ENCODE measurements around the gene C1orf210. TPM values are rescaled to one million over a fixed set of nuclear protein-coding genes. Genes with fewer than 3 reads are reported as not detected.
A peak's percentile ranks its signal among the peaks of the same experiment; 100 is the strongest.

C1orf210 gene
- total and polyA plus RNA-seq, 10 donors = not detected

DNA sequence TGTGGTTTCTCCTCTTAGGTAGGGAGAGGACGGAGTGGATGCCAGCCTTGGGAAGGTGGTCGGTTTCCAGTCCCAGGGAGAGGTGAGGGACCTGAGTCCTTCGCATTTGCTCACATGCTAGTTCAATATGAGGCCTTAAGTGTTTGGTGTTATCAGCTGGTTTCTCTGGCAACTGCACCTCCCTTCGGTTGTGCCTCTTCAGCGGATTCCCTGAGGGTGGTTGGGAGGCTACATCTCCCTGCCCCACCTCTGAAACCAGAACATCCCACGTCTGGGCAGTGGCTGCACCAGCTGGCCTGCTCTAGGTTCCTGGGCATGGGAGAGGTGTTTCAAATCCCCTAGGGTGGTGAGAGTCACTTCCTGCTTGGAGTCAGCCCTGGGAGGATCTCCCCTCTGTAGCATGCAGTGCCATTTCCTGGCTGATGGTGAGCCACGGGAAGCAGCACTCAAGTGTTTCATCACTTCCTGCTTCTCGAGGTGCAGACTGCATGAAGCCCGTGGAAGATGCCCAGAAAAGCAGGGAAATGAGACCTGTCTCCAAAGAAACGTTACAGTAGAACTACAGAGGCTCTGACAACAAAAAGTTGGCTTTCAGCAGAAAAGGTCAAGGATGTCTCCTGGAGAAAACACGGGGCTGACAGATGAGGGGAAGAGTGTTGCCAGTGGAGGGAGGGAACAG, 11.1 kb downstream of the C1orf210 start:
- Histone ChIP-seq H3K27me3 (replicated peaks in 1 of 7) (peaks cover 0 to 22% (median 0%) of the 10 kb centered on the region in 7 donors), H3K36me3 (no peaks in the 10 kb centered on the region), H3K9me3 (no peaks in the 10 kb centered on the region), H3K4me3 (no peak overlapping the region), H3K4me1 (peaks cover 3 to 24% (median 13%) of the 10 kb centered on the region in 6 donors), H3K27ac (peak overlapping the region in 6 of 8 donors; percentile 17 to 54 (median 38))
- intact Hi-C loops (cut with DNase I; ENCODE audit: low total_unique reads) = no loop called here
- peak; percentile 73 for DNase-seq
- no peak for TF ChIP-seq POLR2A (IDR thresholded peaks at IDR 0.05)
- TF ChIP-seq POLR2AphosphoS5 (IDR thresholded peaks at IDR 0.05) = peak in 2 of 3 donors; percentile 47 to 68
- 43 to 54% (median 44%) methylated on average over 8 to 11 of the region's 11 CpGs for WGBS, 5 donors

DNA sequence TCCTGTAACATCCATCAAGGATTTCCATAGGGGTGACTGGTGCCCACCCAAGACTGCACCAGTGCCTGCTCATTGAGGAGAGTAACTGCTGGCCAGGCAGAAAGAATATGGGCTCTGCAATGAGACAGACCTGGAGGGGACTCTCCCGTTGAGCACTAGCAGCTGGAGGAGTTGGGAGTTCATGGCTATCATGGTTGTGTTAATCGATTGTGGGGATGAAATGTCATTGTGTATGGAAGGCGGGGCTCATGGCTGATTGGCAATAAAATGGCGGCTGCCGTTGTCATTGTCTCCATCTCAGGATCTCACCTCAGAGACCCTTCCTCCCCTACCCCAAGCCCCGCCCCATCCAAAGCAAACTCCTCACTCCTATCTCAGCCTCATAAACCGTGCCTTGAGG, 11.7 kb downstream of the C1orf210 start:
- intact Hi-C loops (cut with DNase I; ENCODE audit: low total_unique reads) = no loop called here
- WGBS, 5 donors = 92 to 99% (median 96%) methylated on average over 7 of the region's 7 CpGs
- no peak for TF ChIP-seq POLR2A (IDR thresholded peaks at IDR 0.05)
- TF ChIP-seq, protein P1, sequence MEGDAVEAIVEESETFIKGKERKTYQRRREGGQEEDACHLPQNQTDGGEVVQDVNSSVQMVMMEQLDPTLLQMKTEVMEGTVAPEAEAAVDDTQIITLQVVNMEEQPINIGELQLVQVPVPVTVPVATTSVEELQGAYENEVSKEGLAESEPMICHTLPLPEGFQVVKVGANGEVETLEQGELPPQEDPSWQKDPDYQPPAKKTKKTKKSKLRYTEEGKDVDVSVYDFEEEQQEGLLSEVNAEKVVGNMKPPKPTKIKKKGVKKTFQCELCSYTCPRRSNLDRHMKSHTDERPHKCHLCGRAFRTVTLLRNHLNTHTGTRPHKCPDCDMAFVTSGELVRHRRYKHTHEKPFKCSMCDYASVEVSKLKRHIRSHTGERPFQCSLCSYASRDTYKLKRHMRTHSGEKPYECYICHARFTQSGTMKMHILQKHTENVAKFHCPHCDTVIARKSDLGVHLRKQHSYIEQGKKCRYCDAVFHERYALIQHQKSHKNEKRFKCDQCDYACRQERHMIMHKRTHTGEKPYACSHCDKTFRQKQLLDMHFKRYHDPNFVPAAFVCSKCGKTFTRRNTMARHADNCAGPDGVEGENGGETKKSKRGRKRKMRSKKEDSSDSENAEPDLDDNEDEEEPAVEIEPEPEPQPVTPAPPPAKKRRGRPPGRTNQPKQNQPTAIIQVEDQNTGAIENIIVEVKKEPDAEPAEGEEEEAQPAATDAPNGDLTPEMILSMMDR (IDR thresholded peaks at IDR 0.05 in 8 of 11, conservative IDR thresholded peaks at IDR 0.05 in 3 of 11) = no peak
- no peak for TF ChIP-seq POLR2AphosphoS5 (IDR thresholded peaks at IDR 0.05)
- Histone ChIP-seq H3K36me3 (no peaks in the 10 kb centered on the region), H3K27me3 (replicated peaks in 1 of 7) (peaks cover 0 to 24% (median 0%) of the 10 kb centered on the region in 7 donors), H3K27ac (peak overlapping the region in 2 of 8 donors; percentile 26 to 34), H3K4me3 (no peak overlapping the region), H3K9me3 (no peaks in the 10 kb centered on the region), H3K4me1 (peaks cover 3 to 24% (median 13%) of the 10 kb centered on the region in 6 donors)
- peak; percentile 9 for DNase-seq

DNA sequence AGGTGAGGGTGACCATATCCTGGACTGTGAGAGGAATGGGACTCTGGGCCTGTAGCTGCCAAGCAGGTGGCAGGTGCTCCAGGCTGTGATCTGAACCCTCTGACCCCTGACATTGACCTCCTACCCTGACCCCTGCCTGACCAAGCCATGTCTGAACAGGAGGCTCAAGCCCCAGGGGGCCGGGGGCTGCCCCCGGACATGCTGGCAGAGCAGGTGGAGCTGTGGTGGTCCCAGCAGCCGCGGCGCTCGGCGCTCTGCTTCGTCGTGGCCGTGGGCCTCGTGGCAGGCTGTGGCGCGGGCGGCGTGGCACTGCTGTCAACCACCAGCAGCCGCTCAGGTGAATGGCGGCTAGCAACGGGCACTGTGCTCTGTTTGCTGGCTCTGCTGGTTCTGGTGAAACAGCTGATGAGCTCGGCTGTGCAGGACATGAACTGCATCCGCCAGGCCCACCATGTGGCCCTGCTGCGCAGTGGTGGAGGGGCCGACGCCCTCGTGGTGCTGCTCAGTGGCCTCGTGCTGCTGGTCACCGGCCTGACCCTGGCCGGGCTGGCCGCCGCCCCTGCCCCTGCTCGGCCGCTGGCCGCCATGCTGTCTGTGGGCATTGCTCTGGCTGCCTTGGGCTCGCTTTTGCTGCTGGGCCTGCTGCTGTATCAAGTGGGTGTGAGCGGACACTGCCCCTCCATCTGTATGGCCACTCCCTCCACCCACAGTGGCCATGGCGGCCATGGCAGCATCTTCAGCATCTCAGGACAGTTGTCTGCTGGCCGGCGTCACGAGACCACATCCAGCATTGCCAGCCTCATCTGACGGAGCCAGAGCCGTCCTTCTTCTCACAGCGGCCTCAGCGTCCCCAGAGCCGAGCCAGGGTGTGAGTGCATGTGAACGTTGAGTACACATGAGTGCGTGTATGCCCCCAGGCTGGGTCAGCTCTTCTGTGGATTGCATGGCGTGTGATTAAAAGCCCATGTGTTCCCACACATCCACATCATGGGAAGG, 12.5 kb downstream of the C1orf210 start:
- intact Hi-C loops (cut with DNase I; ENCODE audit: low total_unique reads) = no loop called here
- Histone ChIP-seq H3K27ac (no peak overlapping the region), H3K9me3 (no peaks in the 10 kb centered on the region), H3K4me3 (no peak overlapping the region), H3K36me3 (no peaks in the 10 kb centered on the region), H3K27me3 (replicated peaks in 1 of 7) (peaks cover 0 to 24% (median 0%) of the 10 kb centered on the region in 7 donors), H3K4me1 (peaks cover 3 to 24% (median 13%) of the 10 kb centered on the region in 6 donors)
- TF ChIP-seq POLR2A (IDR thresholded peaks at IDR 0.05) (no peak), POLR2AphosphoS5 (IDR thresholded peaks at IDR 0.05) (no peak)
- TF ChIP-seq, protein P1 (IDR thresholded peaks at IDR 0.05 in 8 of 11, conservative IDR thresholded peaks at IDR 0.05 in 3 of 11) = no peak
- 96 to 98% (median 98%) methylated on average over 36 to 46 of the region's 46 CpGs for WGBS, 5 donors
- peak; percentile 71 for DNase-seq

DNA sequence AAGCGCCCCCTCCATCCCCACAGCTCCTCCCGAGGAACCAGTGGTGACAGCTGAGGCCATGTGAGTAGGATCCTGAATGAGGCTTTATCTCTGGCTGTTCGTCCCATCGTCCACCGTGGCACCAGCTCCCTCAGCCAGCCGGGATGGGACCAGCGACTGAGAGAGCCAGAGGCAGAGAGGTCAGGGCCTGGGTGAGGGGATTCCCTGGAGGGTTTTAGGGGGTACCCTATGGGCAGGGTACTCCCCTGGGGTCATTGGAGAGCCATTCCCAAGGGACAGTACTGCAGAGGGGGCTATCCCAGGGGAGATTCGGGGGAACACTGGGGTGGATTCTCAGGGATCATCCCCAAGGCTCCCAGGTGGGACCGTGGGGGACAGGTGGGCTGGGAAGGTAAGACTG, 13.2 kb downstream of the C1orf210 start:
- H3K9me3 ChIP-seq = no peaks in the 10 kb centered on the region
- peak; percentile 61 for DNase-seq
- H3K4me1 ChIP-seq = peaks cover 3 to 24% (median 13%) of the 10 kb centered on the region in 6 donors
- H3K27ac ChIP-seq = no peak overlapping the region
- intact Hi-C loops (cut with DNase I; ENCODE audit: low total_unique reads) = no loop called here
- WGBS, 5 donors = 76 to 90% (median 85%) methylated on average over 9 of the region's 9 CpGs
- H3K4me3 ChIP-seq = no peak overlapping the region
- peaks cover 0 to 24% (median 0%) of the 10 kb centered on the region in 7 donors for H3K27me3 ChIP-seq (replicated peaks in 1 of 7)
- TF ChIP-seq POLR2A (IDR thresholded peaks at IDR 0.05) (no peak), POLR2AphosphoS5 (IDR thresholded peaks at IDR 0.05) (no peak)
- TF ChIP-seq, protein P1 (IDR thresholded peaks at IDR 0.05 in 8 of 11, conservative IDR thresholded peaks at IDR 0.05 in 3 of 11) = no peak
- no peaks in the 10 kb centered on the region for H3K36me3 ChIP-seq

All from spleen (tissue), 11 donors.